HG03095 (cell line): ENCODE measurements around the gene FABP3.

Source experiments
- ATAC-seq: cut with Tn5 transposase; IDR thresholded peaks from one replicate; pipeline ENCODE4 v1.9.1; 2021; ENCODE audit warnings: moderate library complexity; ENCODE audit not compliant: unreplicated experiment

Gene FABP3

GRCh38 chr1:31373897-31374486 is 1.1 kb upstream of the FABP3 start:
- no peak for ATAC-seq

GRCh38 chr1:31372751-31373055 is 173 bp downstream of the FABP3 start:
- no peak for ATAC-seq

DNA sequence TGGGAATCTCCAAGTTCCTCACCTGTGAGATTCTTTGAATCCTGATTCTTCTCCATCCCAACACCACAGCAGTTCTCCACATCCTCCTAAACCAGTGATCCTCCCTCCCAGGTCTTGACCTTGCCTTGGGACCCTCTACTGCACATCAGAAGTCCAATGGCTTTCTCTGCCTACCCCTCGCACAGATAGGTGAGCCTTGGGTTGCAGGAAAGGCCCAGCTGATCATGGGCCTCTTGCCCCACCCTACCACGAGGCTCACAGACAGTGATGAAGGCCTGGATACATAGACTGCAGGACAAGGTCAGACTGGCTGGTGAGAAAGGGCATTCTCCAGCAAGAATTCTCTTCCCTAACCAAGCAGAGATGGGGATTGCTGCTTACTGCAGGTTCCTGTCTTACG is 825 bp downstream of the FABP3 start:
- no peak for ATAC-seq

- no peak for ATAC-seq
Measured at GRCh38 chr1:31371121-31371959, 1.5 kb downstream of the FABP3 start.

- no peak for ATAC-seq
Measured at GRCh38 chr1:31370565-31370964, 2.3 kb downstream of the FABP3 start.

- no peak for ATAC-seq
Measured at GRCh38 chr1:31370021-31370420, 2.9 kb downstream of the FABP3 start.

GRCh38 chr1:31368611-31369107 is 4.2 kb downstream of the FABP3 start:
- ATAC-seq, result no peak

- no peak for ATAC-seq
Measured at GRCh38 chr1:31366796-31367195, 6.1 kb downstream of the FABP3 start.

- no peak for ATAC-seq
Measured at GRCh38 chr1:31364561-31365250, 8.2 kb downstream of the FABP3 start.

DNA sequence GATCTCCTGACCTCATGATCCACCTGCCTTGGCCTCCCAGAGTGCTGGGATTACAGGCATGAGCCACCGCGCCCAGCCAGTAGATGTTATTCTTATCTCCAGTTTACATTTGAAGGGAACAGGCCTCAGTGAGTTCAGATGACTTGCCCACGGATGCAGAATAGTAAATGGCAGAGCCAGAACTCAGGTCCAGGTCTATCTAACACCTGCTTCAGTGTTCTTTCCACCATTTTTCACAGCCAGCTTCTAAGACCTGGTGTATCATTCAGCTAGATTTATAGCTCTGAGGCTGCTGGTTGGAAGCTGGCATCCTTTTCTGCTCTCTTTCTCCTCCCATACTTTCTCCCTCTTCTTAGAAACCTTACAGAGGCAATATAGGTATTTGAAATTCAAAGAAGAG is 10.8 kb downstream of the FABP3 start:
- no peak for ATAC-seq

DNA sequence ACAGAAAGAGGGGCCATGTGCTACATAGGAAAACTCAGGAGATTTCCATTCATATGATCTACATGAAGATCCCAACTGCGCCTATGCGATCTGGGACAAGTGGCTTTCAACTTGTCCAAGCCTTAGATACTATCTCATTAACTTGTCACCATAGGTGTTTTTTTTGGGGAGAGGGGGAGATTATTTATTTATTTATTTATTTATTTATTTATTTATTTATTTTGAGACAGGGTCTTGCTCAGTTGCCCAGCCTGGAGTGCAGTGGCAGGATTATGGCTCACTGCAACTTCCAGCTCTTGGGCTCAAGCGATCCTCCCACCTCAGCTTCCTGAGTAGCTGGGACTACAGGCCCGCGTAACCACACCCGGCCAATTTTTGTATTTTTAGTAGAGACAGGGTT is 11.3 kb downstream of the FABP3 start:
- ATAC-seq, result no peak

- no peak for ATAC-seq
Measured at GRCh38 chr1:31356427-31356826, 16.4 kb downstream of the FABP3 start.

DNA sequence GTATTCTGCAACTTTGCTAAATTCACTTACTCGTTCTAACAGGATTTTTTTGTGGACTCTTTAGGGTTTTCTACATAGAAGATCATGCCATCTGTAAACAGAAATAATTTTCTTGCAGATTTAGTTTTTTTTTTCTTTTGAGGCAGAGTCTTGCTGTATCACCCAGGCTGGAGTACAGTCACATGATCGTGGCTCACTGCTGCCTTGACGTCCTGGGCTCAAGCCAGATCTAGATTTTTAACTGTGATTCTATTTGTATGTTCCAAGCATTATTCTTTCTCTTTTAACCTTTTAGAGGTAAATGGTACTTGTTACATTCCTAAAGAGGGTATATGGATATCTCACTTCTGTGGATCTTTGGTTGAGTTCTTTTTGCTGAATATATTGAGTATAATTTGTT is 18.6 kb downstream of the FABP3 start:
- ATAC-seq, result no peak

- ATAC-seq, result no peak
Measured at GRCh38 chr1:31348449-31348848, 24.4 kb downstream of the FABP3 start.

DNA sequence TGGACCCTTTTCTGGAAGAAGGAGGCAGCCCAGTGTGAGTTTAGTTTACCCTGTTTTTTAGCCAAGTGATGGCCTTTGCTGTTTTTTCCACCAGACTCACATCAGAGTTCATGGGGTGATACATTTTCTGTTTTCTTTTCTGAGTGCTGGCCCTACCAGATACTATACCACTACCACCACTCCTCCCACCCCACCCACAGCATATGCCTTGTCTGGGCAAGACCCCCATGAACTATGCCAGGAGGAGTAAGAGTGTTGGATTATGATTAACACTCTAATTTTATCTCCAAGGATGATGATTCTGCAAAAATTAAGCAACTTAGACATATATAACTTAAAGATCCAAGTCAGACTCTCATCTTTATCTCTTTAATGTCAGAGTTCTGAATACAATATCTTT is 26.1 kb downstream of the FABP3 start:
- no peak for ATAC-seq

DNA sequence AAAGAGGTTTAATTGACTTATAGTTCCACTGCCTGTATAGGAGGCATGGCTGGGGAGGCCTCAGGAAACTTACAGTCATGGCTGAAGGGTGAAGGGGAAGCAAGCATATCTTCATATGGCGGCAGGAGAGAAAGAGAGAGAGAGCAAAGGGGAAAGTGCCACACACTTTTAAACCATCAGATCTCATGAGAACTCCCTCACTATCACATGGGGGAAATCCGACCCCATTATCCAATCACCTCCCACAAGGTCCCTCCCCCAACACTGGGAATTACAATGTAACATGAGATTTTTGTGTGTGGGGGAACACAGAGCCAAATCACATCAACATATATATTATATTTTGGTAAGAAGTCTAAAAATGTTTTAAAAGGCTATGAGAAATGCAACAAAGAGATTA is 27.2 kb downstream of the FABP3 start:
- no peak for ATAC-seq

GRCh38 chr1:31344503-31344902 is 28.4 kb downstream of the FABP3 start:
- ATAC-seq, result no peak

DNA sequence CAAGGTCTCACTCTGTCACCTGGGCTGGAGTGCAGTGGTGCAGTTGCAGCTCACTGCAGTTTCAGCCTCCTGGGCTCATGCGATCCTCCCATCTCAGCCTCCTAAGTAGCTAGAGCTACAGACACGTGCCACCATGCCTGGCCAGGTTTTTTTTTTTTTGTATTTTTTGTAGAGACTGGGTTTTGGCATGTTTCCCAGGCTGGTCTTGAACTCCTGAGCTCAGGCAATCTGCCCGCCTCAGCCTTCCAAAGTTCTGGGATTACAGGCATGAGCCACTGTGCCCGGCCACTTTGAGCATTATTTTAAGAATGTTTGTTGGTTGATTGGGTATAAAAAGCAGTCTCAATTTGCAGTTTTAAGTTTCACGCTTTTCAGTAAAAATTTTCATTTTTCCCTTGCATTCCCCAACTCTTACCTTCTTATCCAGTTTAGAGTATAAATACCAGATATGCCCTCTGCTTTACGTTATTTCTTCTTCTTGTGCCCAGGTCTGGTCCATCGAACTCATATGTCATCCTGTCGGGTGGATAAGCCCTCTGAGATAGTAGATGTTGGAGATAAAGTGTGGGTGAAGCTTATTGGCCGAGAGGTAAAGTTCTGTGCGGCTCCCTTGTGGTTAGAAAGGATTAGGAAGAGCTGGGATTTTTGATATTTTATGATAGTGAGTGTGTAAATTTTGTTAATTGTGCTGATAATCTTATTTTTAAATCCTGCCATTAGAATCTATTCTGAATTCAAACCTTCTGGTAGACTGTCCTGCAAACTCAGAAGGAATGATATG is 36.0 kb downstream of the FABP3 start:
- ATAC-seq, result no peak

GRCh38 chr1:31335007-31335406 is 37.9 kb downstream of the FABP3 start:
- no peak for ATAC-seq

DNA sequence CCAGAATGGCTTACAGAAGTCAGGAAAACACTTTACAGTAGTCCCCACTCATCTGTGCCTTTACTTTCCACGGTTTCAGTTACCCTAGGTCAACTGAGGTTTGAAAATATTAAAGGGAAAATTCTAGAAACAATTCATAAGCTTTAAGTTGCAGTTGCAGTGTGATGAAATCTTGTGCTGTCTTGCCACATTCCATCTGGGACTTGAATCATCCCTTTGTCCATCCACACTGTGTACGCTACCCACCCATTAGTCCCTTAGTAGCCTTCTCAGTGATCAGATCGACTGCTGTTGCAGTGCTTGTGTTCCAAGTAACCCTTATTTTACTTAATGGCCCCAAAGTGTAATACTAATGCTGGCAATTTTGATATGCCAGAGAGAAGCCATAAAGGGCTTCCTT is 45.5 kb downstream of the FABP3 start:
- ATAC-seq, result no peak

DNA sequence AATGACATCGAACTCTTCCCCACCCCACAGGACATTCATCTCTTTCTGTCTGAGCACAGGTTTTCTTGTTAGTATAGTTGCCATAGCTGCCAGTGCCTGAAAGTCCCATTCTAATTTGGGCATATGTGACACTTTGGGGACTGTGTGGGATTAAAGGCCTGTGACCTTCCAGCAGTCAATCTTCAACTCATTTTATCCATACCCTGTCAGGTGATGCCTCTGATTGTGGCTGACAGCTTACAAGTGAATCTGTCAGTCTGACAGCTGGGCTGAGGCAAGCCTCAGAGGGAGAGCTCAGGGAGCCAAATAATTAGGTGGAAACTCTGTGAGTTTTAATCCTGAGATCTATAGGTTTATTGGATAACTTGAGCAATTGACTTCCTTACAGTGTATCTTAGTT is 46.4 kb downstream of the FABP3 start:
- ATAC-seq, result no peak
